GM12801 (cell line): ENCODE results near the gene MIEN1.

Experiments used
- TF ChIP-seq, protein P1 (sequence below): IDR thresholded peaks from one replicate; pipeline ENCODE4 v1.5.1; 2011; ENCODE audit warnings: control low read depth; ENCODE audit not compliant: insufficient read length; ENCODE audit errors: extremely low read depth

MIEN1 gene

DNA sequence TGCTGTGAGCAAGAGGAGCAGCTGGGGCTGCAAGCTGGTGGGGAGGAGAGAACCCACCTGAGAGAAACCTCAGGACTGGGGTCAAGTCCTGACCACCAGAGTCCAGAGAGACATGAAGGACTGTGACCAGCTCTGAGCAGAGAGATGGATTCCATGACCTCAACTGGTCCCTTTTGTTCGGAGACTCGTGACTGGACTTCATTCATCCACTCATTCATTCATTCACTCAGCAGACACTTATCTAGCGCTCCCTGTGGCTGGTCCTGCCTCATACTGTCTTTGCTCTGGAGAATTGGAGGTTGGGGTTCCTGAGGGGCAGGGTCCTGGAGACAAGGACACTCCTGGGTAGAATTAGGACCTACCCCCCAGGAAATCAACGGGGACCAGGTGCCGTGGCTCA lies 26.4 kb downstream of the MIEN1 start:
- TF ChIP-seq, protein P1, sequence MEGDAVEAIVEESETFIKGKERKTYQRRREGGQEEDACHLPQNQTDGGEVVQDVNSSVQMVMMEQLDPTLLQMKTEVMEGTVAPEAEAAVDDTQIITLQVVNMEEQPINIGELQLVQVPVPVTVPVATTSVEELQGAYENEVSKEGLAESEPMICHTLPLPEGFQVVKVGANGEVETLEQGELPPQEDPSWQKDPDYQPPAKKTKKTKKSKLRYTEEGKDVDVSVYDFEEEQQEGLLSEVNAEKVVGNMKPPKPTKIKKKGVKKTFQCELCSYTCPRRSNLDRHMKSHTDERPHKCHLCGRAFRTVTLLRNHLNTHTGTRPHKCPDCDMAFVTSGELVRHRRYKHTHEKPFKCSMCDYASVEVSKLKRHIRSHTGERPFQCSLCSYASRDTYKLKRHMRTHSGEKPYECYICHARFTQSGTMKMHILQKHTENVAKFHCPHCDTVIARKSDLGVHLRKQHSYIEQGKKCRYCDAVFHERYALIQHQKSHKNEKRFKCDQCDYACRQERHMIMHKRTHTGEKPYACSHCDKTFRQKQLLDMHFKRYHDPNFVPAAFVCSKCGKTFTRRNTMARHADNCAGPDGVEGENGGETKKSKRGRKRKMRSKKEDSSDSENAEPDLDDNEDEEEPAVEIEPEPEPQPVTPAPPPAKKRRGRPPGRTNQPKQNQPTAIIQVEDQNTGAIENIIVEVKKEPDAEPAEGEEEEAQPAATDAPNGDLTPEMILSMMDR, result no peak

DNA sequence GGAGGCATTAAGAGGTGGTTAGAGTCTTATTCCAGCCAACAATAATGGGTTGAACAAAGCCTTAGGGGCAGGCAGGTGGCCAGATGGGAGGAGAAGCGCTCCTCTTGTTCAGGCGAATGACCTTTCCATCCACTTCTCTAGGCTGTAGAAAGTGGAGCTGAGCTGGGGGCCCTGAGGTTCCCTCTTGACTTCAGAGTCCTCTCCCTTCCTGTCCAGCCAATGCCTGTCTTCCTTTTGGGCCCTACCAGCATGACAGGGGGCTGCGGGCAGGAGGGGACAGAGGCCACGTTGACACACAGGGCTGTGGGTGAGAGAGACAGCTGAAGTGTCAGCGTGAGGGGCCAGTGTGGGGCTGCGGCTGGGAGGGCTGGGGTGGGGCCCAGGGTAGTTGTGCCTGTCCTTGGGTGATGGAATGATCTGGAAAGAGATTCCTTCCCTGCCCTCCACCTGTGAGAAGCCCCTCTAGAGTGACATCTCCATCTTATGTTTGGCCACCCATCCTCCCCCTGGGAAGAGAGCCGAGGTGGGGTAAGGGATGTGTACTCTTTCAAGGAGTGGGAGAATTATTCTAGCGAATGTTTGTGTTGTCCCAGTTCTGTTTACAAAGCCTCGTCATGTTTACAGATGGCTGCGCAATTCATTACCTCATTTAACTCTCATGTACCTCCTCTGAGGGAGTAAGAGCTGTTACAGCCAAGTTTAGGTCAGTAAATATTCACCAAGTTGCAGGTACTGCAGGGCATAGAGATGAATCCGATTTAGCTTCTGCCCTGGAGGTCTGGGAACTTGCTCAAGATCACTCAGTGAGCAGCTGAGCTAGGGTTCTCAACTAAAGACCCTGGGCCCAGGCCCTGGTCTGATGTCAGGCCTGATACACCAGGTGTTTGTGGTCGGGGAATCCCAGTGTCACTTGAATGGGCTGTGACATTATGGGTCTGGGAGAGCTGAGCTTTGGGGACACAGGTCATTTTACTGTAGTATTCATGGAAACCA lies 27.1 kb downstream of the MIEN1 start:
- TF ChIP-seq, protein P1, result no peak

DNA sequence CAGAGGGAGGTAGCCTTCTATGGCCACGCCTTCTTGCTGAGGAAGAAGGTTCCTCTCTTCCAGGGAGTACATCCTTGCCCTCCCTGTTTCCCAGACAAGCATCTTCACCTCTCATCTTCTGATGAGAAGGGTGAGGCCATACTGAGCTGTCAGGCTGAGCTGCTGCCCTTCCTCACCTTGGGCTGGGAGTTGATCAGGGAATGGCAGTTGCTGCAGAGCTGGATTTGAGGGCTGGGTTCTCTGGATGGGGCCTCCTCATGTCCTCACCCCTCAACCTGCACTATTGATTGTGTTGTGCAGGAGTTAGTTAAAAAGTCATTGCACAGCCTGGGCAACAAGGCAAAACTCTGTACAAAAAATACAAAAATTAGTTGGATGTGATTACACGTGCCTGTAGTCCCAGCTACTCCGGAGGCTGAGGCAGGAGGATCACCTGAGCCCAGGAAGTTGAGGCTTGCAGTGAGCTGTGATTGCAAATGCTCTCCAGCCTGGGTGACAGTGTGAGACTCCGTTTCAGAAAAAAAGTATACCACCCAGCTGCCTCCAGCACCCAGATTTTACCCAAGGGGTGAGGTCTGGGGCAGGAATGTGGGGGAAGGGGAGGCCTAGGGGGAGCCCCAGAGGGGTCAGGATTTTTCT lies 28.4 kb downstream of the MIEN1 start:
- TF ChIP-seq, protein P1, result no peak

DNA sequence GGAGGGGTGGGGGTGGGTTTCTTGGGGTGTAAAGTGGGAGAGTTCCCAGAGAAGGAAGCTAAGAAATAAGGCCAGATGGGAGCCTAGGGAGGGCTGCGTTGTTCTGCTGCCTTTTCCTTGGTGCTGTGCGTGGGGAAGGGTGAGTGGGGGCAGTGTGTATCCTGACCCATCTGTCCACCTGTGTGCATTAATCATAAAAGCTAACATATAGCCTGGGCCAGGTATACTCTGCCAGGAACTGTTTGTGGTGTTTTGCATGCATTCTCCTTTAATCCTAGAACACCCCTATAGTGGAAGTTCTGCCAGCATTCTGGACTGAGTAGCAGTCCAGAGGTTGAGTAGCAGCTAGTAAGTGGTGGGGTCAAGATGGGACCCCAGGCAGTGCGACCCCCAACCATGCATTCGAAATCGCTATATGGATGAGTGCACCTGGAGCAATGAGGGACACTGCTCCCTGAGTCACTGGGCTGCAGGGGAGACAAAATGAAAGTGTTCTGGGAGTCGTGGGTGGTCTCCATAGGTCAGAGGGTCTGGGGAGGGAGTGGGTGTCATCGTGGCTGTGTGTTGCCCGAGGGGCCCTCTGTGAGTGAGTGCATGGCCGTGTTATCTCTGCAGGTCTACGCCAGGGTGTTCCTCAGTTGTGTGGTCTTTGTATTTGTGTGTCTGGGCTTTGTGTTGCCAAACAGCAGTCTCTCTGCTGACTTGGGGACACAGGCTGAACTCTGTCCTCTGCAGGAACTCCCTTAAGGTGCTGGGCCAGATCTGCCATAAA lies 29.1 kb downstream of the MIEN1 start:
- TF ChIP-seq, protein P1, result no peak

DNA sequence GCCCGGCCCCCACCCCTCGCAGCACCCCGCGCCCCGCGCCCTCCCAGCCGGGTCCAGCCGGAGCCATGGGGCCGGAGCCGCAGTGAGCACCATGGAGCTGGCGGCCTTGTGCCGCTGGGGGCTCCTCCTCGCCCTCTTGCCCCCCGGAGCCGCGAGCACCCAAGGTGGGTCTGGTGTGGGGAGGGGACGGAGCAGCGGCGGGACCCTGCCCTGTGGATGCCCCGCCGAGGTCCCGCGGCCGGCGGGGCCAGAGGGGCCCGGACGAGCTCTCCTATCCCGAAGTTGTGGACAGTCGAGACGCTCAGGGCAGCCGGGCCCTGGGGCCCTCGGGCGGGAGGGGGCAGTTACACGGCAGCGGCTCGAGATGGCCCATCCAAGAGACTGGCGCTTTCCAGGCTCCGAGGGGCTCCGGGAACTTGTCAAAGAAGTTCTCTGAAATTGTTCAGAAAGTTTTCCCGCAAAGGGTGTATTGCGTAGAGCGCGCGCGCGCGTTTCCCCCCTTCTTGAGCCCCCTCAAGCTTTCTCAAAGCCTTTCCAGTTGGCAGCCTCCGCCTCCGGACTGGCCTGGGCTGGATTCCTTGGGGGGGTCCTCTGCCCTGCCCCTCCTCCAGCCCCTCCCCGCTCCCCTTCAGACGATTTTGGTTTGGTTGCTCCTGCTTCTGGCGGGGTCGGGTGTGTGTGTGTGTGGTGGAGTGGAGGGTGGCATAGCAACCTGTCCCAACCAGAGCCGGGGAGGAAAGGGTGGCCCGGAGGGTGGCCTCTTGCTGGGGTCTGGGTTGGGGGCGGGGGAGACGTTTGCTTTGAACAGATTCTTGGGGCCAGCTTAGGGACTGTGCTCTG lies 30.0 kb downstream of the MIEN1 start:
- TF ChIP-seq, protein P1, result no peak

DNA sequence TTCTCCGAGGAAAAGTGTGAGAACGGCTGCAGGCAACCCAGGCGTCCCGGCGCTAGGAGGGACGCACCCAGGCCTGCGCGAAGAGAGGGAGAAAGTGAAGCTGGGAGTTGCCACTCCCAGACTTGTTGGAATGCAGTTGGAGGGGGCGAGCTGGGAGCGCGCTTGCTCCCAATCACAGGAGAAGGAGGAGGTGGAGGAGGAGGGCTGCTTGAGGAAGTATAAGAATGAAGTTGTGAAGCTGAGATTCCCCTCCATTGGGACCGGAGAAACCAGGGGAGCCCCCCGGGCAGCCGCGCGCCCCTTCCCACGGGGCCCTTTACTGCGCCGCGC lies 30.5 kb downstream of the MIEN1 start, which contains the start of gene ERBB2:
TSS of gene ERBB2 (plus strand) at position 247 of the 330 bp plus-strand sequence. CDS start 175 bp downstream, outside the sequence.
- TF ChIP-seq, protein P1, result no peak
